GOT3 (cell line): Measurements from ENCODE around the gene LRFN4.

Experiments
- DNase-seq: peaks from one replicate; lab custom pipeline; 2025; ENCODE audit warnings: mixed read lengths; lab: John Stamatoyannopoulos, UW

Gene LRFN4

DNA sequence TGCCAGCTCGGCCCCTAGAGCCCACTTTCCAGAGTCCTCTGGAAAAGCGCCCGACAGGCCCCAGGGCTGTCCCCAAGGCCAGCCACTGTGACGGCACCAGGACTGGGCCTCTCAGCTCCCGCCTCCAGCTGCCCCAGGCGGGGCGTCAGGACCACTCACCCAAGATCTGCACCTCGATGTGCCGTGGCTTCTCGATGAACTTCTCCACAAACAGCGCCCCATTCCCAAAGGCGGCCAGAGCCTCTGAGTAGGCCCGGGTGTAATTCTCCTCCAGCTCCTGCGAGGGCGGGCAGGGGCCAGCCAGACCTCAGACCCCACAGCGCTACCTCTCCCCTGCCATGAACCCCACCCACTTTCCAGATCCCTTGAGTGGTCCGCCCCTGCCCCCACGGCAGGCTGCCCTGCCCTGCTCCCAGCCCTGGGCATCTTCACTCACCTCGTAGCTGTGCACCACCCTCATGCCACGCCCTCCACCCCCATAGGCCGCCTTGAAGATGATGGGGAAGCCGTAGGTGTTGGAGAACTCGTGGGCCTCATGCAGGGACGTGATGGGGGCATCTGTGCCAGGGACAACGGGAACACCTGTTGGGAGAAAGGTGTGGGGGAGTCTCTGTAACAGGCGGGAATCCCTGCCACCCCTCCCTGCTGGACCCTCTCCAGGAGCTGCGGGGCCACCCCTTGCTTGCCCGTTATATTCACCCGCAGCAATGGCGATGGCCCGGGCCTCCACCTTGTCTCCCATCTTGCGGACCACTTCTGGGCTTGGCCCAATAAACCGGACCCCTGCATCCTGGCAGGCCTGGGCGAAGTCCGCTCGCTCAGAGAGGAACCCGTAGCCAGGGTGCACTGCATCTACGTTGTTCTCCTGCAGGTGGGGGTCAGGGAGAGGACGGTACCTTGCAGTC, 14.0 kb downstream of the LRFN4 start:
- no peak for DNase-seq

DNA sequence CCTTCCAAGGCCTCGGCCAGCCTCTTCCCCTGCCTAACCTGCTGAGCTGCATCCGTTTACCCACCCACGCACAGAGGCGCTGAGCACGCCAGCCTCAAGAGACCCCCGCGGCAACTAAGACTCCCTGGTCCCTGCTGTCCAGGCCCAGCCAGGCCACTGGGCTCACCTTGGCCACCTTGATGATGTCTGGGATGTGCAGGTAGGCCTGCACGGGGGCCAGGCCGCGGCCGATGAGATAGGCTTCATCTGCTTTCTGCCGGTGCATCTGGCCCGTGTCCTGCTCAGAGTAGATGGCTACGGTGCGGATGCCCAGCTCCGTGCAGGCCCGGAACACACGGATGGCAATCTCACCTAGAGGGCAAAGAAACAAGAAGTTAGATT, 14.6 kb downstream of the LRFN4 start:
- no peak for DNase-seq

DNA sequence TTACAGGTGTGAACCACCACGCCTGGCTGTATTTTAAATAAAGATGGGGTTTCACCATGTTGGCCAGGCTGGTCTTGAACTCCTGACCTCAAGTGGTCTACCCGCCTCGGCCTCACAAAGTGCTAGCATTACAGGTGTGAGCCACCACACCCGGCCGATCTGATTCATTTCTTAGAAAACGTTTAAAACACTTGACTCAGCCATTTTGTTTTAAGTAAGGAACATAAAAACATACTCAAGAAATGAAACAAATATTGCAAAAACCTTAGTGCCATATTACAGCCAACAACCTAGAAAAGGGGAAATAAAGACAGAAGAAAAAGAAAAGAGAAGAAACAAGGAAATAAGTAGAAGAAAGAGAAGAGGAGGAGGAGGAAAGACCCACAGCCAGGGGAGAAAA, 17.4 kb downstream of the LRFN4 start:
- DNase-seq = no peak

DNA sequence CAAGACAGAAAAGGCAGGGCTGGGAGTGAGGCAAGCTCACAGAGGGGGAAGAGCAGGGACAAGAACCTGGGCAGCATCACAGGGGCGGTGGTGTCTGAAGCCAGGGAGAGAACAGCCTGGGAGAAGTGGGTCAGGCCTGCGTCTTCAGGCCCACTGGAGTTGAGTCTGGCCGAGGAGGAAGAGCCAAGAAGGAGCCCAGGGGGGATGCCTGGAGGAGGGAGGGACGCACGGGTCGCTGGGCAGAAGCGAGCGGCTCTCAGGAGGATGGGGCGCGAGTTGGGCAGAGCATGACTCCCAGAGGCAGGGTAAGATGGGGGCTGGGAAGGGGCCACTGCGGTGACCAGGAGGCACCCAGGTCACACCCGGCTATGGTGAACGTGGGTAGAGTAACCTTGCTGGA, 18.5 kb downstream of the LRFN4 start:
- DNase-seq = no peak

DNA sequence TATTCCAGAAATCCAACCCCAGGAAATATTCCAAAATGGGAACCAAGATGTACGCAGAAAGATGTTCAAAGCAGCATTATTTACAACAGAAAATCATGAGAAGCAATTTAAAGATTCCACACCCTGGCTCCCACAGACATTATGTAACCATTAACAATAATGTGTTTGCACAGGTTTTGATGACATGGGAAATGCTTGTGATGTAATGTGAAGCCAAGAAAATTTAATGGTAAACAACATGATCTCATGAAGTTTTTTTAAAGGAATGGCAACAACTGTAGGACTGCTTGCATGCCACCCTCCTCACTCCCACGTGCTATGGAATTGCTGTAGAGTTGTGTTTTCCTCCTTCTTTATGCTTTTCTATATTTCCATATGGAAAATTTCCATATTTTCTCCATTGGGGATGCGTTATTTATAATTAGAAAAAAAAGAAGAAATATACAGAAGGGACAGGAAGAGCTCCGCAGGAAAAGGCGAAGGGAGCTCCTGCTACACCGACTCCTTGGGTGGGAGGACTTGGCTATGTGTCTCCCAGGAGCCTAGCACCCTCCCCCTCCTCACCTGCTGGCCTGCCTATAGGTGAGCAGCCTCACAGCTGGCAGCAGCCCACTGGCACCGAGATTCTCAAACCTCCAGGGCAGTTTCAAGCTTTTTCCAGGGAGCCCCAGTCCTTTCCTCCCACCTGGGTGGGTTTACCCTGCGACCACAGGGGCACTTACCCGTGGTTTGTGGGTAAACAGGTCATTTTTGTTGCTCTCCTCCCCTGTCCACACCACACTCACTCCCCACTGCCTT, 20.9 kb downstream of the LRFN4 start:
- no peak for DNase-seq

DNA sequence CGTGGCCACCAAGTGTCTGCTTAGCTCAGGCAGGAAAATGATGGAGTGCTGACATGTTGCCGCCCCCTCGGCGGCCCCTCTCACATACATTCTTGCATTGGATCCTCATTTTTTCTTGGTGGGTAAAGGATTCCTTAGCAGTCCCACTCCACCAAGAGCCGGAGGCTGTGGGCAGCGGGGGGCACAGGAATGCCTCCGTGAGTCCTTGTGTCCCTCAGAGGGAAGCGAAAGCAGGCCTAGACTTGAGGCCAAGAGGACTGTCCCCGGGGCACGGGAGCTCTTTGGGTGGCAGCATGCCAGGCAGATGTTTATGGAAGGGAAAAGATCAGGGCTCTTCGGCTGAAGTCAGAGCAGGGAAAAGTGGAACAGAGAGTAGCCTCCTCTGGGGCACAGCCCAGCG, 21.6 kb downstream of the LRFN4 start:
- DNase-seq = no peak

DNA sequence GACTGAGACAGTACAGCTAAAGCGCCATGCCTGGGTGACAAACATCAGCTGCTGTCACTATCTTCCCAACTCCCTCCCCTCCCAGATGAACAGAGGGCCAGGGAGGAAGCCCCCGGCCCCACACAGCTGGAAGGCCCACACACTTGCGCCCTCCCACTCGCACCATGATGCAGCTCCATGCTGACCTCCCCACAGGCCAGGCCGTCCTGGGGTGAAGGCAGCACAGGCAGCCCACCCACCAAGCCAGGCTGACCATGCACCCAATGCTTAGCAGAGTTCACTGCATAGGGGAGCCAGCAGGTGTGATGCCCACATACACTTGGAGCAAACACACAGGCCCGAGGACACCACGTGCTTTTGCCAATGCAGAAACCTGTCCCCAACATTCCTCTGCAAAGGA, 22.1 kb downstream of the LRFN4 start:
- no peak for DNase-seq

DNA sequence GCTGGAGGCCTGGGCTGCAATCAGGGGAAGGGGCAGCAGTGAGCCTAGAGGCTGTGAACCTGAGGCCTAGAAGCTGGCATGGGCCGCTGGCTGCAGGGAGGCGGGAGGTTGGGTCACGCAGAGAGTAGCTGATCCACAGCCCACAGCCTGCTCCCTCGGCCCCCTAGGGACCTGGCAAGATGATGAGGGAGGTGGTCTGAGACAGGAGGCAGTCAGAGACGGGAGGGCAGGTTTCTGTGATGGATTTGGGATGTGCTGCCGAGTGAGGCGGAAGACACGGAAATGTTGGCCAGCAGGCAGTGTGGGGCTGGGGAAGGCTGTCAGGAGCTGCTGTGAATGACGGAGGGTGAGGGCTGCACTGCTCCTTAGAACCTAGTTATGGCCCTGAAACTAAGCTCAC, 22.7 kb downstream of the LRFN4 start:
- DNase-seq = no peak

DNA sequence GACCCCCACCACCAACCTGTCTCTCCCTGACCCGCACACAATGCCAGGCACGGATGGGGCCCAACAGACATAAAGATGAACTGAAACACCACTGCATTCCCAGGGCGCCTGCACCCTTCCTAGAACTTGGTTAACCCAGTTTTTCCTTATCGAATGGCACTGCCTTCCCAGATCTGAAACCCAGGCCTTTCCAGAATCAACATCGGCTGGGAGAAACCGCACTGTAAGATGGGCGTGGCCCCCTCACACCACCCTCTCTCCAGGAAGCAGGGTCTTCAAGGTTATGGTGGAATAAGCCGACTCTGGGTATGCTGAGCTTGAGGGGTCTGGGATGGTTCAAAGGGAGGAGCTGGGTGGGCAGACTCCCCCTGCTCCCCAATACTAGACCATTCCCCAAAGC, 23.1 kb downstream of the LRFN4 start:
- no peak for DNase-seq

DNA sequence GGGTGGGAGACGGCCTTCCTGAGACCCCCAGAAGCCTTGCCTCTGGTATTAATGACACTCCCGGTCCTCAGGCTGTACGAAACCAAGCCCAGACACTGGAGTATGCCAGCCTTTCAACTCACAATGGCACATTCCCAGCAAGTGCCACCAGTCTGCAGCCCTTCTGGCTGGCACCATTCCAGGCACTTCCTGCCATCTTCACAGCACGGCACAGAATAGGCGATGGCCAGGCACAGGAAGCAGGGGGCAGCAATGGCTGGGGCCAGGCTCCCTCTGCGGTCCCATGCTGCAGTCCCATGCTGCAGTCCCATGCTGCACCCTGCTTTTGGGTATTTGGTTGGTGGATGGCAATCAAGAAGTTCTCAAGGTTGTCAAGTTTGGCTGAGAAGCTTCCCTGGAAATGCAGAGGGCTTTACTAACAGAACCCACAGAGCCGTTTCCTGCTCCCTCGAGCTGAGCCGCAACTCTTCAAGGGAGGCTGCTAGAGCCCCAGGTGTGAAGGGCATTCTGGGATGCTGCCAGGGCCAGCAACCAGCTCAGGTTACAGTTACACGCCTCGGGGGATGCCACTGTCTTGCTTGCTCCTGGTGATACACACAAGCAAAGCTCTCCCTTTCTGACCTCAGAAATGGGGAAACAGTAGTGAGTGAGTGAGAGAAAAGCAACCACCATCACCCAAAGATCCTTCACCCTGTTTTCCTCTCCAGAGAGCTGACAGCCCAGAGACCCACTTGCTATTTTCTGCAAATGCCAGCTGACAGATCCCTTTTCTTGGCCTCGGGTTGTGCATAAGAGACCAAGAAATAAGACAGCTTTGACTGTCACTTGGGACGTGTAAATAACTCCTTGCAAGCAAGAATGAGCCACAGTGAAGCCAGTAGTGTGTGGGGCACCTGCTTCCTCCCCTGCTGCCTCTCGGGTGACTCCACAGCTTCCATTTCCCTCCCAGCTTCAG, 23.9 kb downstream of the LRFN4 start:
- no peak for DNase-seq

DNA sequence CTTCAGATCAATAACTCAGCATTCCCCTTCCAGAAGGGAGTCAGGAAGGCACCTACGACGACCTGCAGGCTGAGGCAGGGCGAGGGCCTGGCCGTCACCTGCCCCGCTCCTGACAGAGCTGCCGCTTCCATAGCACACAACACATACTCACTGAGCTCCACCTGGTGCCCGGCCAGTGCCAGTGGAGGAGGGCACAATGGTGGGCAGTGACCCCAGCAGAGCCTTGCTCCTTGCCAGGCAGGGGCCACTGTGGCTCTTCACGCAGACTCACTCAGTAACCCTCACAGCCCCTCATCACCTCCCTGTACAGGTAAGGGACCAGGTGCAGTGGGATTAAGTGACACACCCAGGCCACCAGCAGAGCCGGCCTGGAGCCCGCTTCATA, 24.6 kb downstream of the LRFN4 start:
- no peak for DNase-seq

DNA sequence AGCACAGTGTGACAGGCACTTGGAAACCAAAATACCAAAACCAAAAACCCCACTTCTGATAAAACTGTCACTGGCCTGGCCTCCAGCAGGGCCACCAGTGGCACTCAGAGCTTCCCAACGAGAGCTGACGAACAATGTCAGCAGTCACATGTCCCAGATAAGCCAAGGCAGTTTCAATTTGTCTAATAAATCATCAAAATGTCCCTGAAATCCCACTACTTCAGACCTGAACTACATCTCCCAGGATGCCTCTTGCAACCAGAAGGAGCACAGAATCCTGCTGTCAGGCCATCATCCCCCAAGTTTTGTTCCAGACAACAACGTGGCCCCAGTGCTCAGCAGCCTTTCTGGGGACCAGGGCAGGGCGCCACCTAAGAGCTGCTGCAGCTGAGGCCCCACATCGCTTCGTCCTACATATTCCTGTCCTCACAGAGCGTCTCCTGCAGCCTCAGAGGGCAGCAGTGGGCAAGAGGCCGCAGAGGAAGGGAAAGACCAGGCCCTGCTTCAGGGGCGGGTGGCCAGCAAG, 25.1 kb downstream of the LRFN4 start:
- DNase-seq = no peak

DNA sequence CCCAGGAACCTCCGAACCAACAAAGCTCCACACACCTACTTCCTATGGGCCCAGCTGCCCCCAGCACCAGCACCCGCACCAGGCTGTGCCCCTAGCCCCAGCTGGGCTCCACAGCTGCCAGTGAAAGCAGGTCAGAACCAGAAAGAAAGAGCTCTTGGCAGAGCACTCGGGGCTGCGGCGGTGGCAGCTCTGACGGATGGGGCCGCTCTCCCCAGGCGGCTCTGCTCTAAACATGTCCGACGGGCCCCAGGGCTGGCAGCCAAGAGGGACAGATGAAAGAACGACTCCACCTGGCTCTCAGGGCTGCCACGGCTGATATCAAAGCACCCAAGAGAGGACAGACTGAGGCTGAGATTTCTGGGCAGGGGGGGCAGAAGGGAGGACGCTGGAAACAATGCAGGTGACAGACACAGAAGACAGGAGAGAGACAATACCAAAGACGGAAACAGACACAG, 25.7 kb downstream of the LRFN4 start:
- DNase-seq = no peak

DNA sequence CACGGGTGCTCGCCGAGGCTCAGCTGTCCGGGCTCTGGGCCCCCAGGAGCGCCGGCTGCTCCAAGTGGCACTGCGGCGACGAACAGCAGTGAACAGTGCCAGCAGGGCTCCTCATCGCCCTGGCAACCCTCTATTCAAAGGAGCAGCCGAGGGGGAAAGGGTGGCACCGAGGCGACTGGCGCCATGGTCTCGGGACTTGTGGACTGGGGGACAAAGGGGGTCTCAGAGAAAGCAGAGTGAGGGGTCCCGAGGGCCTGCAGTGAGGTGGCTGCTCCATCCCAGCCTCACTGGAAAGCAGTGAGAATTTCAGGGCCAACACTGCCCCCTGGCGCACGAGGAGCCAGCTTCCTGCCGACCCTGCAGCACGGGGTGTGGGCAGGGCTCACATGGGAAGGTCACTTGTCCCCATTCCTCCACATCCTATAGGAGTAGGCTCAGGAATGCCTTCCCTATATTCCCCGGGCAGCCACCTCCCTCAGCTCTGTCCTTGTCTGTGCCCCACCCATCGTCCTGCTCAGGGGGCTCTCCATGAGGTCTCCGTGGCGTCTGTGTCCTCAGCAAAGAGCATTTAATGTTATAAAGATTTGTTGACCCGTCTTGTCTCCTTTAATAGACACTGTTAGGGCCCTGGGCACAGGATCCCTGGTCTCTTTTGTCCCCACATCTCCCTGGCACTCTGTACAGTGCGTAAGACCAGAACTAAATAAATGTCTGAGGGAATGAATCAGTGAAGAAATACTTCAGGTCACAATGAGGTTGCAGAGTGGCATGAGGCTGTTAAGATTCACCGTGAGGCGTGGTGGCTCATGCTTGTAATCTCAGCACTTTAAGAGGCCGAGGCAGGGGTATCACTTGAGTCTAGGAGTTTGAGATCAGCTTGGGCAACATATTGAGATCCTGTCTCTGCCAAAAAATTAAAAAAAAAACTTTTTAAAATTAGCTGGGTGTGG, 26.4 kb downstream of the LRFN4 start:
- DNase-seq = no peak

DNA sequence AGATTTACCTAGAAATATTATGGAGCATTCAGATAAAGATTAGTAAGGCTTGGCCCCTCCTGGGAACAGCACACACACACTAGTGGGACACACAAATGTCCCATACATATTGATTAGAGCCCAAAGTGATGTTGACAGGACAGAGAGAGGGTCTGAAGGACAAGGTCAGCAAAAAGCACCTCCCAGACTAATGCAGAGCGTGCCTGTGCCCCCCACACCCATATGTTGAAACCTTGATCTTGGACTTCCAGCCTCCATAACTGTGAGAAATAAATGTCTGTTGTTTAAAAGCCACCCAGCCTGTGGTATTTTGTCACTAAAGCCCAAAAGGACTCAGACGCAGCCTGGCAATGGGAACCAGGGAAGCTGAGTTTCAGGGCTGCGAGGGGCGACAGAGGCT, 27.6 kb downstream of the LRFN4 start:
- DNase-seq = no peak

DNA sequence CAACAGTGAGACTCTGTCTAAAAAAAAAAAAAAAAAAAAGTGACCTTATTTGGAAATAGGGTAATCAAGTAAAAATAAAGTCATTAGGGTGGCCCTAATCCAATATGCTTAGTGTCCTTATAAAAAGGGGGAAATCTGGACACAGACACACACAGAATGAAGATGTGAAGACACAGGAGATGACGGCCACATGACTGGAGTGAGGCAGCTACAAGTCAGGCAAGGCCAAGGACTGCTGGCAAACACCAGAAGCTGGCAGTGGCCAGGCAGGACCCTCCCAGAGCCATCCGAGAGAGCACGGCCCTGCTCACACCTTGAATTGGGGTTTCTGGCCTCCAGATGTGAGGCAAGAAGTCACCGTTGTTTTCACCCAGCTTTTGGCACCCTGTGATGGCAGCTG, 28.6 kb downstream of the LRFN4 start:
- DNase-seq = no peak

DNA sequence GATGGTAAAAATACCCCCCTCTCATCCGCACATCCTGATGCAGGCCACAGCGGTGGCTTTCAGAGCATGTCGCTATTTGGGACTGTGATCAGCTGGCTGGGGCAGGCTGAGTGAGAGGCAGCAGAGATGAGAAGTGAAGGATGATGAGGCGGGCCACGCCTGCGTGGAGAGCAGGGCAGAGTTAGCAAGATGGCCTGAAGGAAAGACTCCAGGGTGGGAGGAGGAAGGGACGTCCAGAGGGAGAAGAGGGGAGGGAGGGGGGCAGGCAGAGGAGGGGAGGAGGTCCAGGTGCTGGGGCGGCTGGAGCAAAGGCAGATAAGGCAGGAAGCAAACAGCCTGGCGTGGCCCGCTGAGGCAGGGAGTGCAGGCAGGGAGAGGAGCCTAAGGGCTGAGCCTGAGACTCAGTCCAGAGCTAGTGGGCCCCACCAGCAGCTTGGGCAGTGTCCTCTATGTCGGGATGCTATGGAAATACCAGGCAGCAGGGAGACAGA, 29.1 kb downstream of the LRFN4 start:
- DNase-seq = no peak

DNA sequence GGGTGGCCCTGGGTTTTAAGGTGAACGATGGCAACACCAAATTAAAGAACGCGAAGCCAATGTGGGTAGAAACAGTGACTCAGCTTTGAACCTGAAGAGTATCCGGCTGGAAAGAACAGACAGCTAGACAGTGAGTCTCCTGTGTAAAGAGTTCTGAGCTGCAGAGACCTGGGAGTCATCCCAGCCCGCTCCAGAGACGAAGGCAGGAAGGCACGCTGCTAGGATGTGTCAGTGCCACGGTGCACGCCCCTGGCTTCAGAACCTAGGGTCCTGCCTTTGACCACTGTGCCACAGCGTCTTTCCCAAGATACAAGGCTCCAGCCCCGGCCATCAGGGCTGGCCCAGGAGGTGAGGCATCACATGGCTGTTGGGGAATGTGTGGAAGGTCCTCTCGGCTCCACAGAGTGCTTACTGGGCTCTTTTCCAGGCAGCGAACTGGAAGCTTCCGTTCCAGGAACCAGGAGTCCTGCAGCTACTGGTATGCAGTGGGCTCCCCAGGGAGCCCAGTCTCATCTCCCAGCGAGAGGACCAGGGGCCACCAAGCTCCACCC, 29.9 kb downstream of the LRFN4 start:
- no peak for DNase-seq

DNA sequence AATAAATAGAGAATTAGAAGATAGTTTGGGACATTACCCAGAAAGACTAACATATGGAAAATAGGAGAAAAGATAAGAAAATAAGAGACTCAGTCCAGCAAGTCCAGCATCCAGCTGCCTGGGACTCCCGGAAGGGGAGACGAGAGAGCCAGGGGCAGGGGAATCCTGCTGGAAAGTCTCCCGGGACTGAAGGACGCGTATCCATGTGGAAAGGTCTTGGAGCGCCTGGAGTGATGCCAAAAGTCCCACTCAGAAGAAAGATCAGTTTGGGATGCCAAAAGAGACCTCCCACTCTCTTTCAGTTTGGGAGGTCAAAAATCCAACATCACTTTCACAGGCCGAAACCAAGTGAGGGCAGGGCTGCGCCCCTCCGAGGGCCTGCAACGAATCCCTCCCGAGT, 30.7 kb downstream of the LRFN4 start:
- DNase-seq = no peak

DNA sequence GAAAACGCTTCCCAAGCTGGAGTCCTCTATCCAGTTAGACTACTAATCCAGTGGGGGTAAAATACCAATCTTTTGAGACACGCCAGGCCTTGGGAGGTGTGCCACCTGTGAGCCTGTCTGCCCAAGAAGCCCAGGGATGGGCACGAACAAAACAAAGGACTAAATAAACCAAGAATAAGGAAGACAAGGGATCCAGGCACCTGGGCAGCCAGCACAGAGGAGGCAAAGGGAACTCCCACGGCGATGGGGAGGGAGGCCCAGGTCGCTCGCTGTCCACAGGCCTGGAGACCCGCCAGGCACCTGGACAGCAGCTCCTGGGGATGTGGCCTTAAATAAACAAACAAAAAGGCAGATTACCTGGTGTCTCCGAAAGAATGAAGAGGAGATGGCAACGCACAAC, 31.4 kb downstream of the LRFN4 start:
- DNase-seq = no peak
